GM12892 (cell line): Measurements from ENCODE around the gene QRICH1.

Experiments used
- POLR2A ChIP-seq: IDR thresholded peaks from 2 replicates; pipeline ENCODE4 v1.6.1; 2011; ENCODE audit warnings: low read depth, low read length, control low read depth
- POLR2AphosphoS5 ChIP-seq: IDR thresholded peaks from 2 replicates; pipeline ENCODE4 v1.6.1; 2011; ENCODE audit warnings: low read depth, low read length, control low read depth
- TAF1 ChIP-seq: IDR thresholded peaks from 2 replicates; pipeline ENCODE4 v1.6.1; 2011; ENCODE audit warnings: low read depth, mild to moderate bottlenecking, control low read depth, low read length, borderline replicate concordance

DNA sequence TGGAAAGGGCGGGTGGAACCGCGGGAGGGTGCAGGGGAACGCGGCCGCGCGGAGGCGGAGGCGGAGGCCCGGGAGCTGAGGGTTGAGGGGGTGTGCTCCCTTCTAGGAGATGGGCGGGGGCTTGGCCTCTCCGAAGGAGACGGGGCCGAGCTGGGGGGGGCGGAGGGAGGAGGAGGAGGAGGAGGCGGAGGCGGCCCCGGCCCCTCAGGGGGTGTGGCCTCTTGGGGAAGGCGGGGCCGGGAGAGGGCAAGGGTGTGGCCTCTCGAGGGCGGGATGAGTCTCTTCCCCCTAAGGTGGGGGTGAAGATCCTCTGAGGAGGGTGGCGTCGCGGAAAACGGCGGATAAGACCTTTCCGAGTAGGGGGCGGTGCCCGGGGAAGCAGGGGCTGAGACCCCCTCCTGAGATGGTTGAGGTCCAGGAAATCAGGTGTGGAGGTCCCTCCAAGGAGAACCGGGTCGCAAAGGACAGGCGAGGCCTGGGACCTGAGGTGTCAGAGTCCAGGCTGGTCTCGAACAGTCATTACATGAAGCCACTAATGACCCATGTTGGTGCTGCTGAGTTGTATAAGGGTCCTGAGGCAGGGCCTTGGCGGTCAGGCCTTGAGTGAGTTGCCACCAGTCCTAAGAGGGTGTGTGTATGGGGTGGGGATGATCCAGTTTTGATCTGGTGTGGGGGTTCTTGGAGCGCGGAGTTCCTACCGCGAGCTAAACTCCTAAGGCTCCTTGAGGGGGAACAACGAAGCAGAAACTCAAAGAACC is 85.9 kb downstream of the QRICH1 start:
- TF ChIP-seq POLR2A, result no peak
- TF ChIP-seq POLR2AphosphoS5, result no peak; the same call in 1 of the 2 replicates
- TF ChIP-seq TAF1, result no peak
